OCI-LY1 (cell line): ENCODE results near the gene EZH2.

ENCODE experiments used
- H2AFZ ChIP-seq: fragments of 200-600 bp; sonication (generic), shearing (Covaris generic); 2 replicates; pipeline ENCODE4 v1.6.0; 2014; ENCODE audit warnings: antibody characterized with exemption, mild to moderate bottlenecking, low read length
- H3F3A ChIP-seq: fragments of 200-600 bp; sonication (generic), shearing (Covaris generic); 2 replicates; pipeline ENCODE4 v1.6.0; 2014; ENCODE audit warnings: mild to moderate bottlenecking, antibody characterized with exemption, low read length, moderate library complexity; ENCODE audit not compliant: insufficient read depth
- H3K27ac ChIP-seq: fragments of 200-600 bp; sonication (generic); 2 replicates; pipeline ENCODE4 v1.5.1; 2014; ENCODE audit warnings: low read length, mixed run types, mild to moderate bottlenecking, low read depth; ENCODE audit not compliant: poor library complexity, severe bottlenecking
- H3K27me3 ChIP-seq: fragments of 200-600 bp; sonication (generic); 2 replicates; pipeline ENCODE4 v1.6.0; 2014; ENCODE audit warnings: antibody characterized with exemption, mild to moderate bottlenecking, low read length, moderate library complexity; ENCODE audit not compliant: insufficient read depth
- H3K36me3 ChIP-seq: fragments of 200-600 bp; sonication (generic); 2 replicates; pipeline ENCODE4 v1.6.1; 2014; ENCODE audit warnings: mild to moderate bottlenecking, antibody characterized with exemption, low read length, moderate library complexity, mixed read lengths; ENCODE audit not compliant: insufficient read depth
- H3K4me1 ChIP-seq: fragments of 200-600 bp; sonication (generic); 2 replicates; pipeline ENCODE4 v1.5.1; 2014; ENCODE audit warnings: mild to moderate bottlenecking, low read length, moderate library complexity; ENCODE audit not compliant: insufficient read depth, severe bottlenecking
- H3K4me2 ChIP-seq: fragments of 200-600 bp; sonication (generic), shearing (Covaris generic); 2 replicates; pipeline ENCODE4 v1.6.1; 2014; ENCODE audit warnings: low read length
- H3K4me3 ChIP-seq: fragments of 200-600 bp; sonication (generic); 2 replicates; pipeline ENCODE4 v1.5.1; 2014; ENCODE audit warnings: low read length, low read depth, mild to moderate bottlenecking, mixed read lengths; ENCODE audit not compliant: poor library complexity, severe bottlenecking
- H3K79me2 ChIP-seq: fragments of 200-600 bp; shearing (Covaris generic); 2 replicates; pipeline ENCODE4 v1.6.1; 2016; ENCODE audit warnings: mixed run types, low read length, mixed read lengths; ENCODE audit not compliant: insufficient read depth
- H3K9ac ChIP-seq: fragments of 200-600 bp; sonication (generic), shearing (Covaris generic); 2 replicates; pipeline ENCODE4 v1.6.1; 2014; ENCODE audit warnings: mild to moderate bottlenecking, low read length, mixed read lengths
- H3K9me2 ChIP-seq: fragments of 200-600 bp; sonication (generic), shearing (Covaris generic); 2 replicates; pipeline ENCODE4 v1.6.1; 2014; ENCODE audit warnings: low read depth, mild to moderate bottlenecking, low read length, mixed read lengths
- H3K9me3 ChIP-seq: fragments of 200-600 bp; shearing (Covaris generic); 2 replicates; pipeline ENCODE4 v1.6.1; 2014; ENCODE audit warnings: low read length, mixed read lengths
- H4K20me1 ChIP-seq: fragments of 200-600 bp; sonication (generic), shearing (Covaris generic); 2 replicates; pipeline ENCODE4 v1.6.0; 2016; ENCODE audit warnings: mild to moderate bottlenecking, low read length; ENCODE audit not compliant: insufficient read depth
- EZH2 ChIP-seq: fragments of 200-600 bp; sonication (generic), shearing (Covaris generic); IDR thresholded peaks from 2 replicates; pipeline ENCODE4 v1.8.0; 2017; ENCODE audit warnings: borderline replicate concordance, mixed run types, mild to moderate bottlenecking, antibody characterized with exemption, low read length, moderate library complexity, mixed read lengths
- TF ChIP-seq, protein P1 (sequence below): fragments of 200-600 bp; sonication (generic), shearing (Covaris generic); IDR thresholded peaks from 2 replicates; pipeline ENCODE4 v1.5.1; 2017; ENCODE audit warnings: mild to moderate bottlenecking, antibody characterized with exemption, low read length, moderate library complexity, mixed read lengths

The EZH2 gene

GRCh38 chr7:148901178-148901577 is 17.1 kb upstream of the EZH2 start:
- Histone ChIP-seq H3K9me2 (no peaks in the 10 kb centered on the region), H3K4me2 (no peak overlapping the region), H3K9me3 (no peaks in the 10 kb centered on the region), H4K20me1 (no peaks in the 10 kb centered on the region), H3K9ac (no peak overlapping the region), H3K4me3 (no peak overlapping the region), H3K79me2 (no peaks in the 10 kb centered on the region), H2AFZ (no peak overlapping the region), H3K27ac (no peak overlapping the region), H3K27me3 (no peaks in the 10 kb centered on the region), H3F3A (no peaks in the 10 kb centered on the region), H3K4me1 (no peaks in the 10 kb centered on the region), H3K36me3 (no peaks in the 10 kb centered on the region)
- no peak for TF ChIP-seq EZH2
- TF ChIP-seq, protein P1, sequence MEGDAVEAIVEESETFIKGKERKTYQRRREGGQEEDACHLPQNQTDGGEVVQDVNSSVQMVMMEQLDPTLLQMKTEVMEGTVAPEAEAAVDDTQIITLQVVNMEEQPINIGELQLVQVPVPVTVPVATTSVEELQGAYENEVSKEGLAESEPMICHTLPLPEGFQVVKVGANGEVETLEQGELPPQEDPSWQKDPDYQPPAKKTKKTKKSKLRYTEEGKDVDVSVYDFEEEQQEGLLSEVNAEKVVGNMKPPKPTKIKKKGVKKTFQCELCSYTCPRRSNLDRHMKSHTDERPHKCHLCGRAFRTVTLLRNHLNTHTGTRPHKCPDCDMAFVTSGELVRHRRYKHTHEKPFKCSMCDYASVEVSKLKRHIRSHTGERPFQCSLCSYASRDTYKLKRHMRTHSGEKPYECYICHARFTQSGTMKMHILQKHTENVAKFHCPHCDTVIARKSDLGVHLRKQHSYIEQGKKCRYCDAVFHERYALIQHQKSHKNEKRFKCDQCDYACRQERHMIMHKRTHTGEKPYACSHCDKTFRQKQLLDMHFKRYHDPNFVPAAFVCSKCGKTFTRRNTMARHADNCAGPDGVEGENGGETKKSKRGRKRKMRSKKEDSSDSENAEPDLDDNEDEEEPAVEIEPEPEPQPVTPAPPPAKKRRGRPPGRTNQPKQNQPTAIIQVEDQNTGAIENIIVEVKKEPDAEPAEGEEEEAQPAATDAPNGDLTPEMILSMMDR: no peak

DNA sequence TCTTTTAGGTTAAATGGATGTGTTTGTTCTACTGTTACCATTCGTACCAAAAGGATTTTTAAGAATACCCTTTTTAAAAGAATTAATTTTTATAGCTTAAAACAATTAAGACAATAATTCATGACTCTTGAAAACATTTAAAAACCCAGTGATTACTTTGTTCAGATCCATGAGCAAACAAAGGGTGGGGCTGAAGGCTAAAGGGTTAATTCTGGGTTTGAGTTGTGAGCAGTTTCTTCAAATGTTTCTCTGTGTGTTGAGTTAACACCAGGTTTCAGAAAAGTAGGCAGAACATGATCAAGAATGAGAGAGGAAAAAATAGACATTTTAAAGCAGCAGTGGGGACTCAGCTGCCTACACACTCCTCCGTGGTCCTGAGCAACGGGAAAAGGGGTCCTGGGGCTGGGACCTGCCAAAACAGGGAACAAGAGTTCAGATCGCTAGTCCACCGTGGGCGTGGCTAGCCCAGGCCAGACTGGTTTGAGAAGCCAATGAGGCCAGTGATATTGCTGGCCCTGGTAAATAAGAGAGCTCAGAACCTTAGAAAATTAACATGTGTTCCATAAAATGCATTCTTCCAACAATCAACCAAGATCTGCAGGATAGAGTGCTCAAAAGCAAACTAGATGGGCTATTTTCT is 14.9 kb upstream of the EZH2 start:
- no peak for TF ChIP-seq EZH2
- TF ChIP-seq, protein P1: no peak
- no peaks in the 10 kb centered on the region for H3K4me1 ChIP-seq
- H3K79me2 ChIP-seq: no peaks in the 10 kb centered on the region
- no peak overlapping the region for H2AFZ ChIP-seq
- no peak overlapping the region for H3K9ac ChIP-seq
- no peaks in the 10 kb centered on the region for H3K36me3 ChIP-seq
- H4K20me1 ChIP-seq: no peaks in the 10 kb centered on the region
- H3K9me2 ChIP-seq: no peaks in the 10 kb centered on the region
- no peak overlapping the region for H3K4me3 ChIP-seq
- H3K4me2 ChIP-seq: no peak overlapping the region; the same call in 1 of the 2 replicates
- H3K9me3 ChIP-seq: no peaks in the 10 kb centered on the region
- H3K27me3 ChIP-seq: no peaks in the 10 kb centered on the region
- no peaks in the 10 kb centered on the region for H3F3A ChIP-seq
- H3K27ac ChIP-seq: no peak overlapping the region

DNA sequence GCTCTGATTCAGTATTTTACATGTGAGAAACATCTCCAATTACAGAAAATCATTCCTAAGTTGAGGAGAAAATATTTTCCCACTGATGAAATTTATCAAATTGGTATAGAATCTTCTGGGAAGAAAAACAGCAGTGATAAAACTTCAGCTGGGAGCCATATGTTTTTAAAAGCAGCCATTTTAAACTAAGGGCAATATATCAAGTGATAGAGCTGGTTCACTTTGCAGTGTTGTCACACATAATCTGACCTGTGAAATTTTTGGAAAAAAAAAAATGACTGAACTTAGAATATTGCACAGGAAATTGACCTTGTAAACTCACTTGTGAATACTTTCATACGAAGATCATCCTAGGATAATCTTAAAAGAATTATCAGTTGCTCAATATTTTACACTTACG is 10.5 kb upstream of the EZH2 start:
- Histone ChIP-seq H3F3A (no peaks in the 10 kb centered on the region), H3K9ac (no peak overlapping the region), H3K9me2 (no peaks in the 10 kb centered on the region), H3K27me3 (no peaks in the 10 kb centered on the region), H3K79me2 (no peaks in the 10 kb centered on the region), H3K36me3 (no peaks in the 10 kb centered on the region), H2AFZ (no peak overlapping the region), H3K4me1 (no peaks in the 10 kb centered on the region), H3K9me3 (no peaks in the 10 kb centered on the region), H3K27ac (no peak overlapping the region), H3K4me2 (no peak overlapping the region), H3K4me3 (no peak overlapping the region), H4K20me1 (no peaks in the 10 kb centered on the region)
- TF ChIP-seq EZH2: no peak
- TF ChIP-seq, protein P1: no peak
